Measurements from ENCODE around the gene ZNF580. TPM values are rescaled to one million over a fixed set of nuclear protein-coding genes. Genes with fewer than 3 reads are reported as not detected.

Gene ZNF580
- total and polyA plus RNA-seq, 10 of the 15 experiments (the other 5 are each of a cell fraction or from before 2014, with no cell fraction given): 2.3 to 31.8 (median 10.0) TPM

DNA sequence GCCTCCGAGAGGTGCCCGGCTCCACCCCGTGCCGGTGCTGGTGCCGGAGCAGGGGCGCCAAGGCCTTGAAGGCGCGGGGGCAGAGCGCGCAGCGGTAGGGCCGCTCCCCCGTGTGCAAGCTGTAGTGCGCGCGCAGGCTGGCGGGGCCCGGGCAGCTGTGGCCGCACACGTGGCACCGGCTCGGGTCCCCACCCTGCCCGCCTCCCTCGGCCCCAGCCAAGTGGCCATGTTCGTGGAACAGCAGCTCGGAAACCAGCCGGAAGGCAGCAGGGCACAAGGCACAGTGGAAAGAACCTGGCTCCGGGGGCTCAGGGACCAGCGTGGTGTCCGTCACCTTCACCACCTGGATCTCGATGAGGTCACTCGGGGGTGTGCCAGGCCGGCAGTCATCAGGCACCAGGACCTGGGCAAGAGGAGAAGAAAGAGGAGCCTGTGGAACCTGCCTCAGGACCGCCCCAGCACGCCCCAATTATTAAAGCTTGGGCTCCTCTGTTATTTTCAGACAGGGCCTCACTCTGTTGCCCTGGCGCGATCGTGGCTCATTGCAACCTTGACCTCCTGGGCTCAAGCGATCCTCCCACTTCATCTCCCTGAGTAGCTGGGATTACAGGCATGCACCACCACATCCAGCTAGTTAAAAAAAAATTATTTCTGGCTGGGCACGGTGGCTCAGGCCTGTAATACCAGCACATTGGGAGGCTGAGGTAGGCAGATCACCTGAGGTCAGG is 18.4 kb upstream of the ZNF580 start:
- no peak overlapping the region for H3K9ac ChIP-seq (ENCODE audit: control insufficient read depth, insufficient read depth, low read length)
- in situ Hi-C loops (cut with MboI): no loop called here
- POLR2A ChIA-PET: no interaction called here
- DNase-seq (ENCODE audit: low read depth, low spot score) (no peak), FAIRE-seq (no peak), ATAC-seq (no peak)
- no peak overlapping the region for H3K27ac ChIP-seq (ENCODE audit: control insufficient read depth, insufficient read depth)
- SMC1A ChIA-PET (ENCODE audit: uncharacterized antibody, unreplicated experiment): no interaction called here
- 97% methylated on average over 30 of the region's 40 CpGs for WGBS (ENCODE audit: insufficient coverage, insufficient replicate concordance, low lambda C conversion rate, missing lambda C conversion rate)
- no peaks in the 10 kb centered on the region for H3K27me3 ChIP-seq (replicated peaks in 1 of 2; ENCODE audit: control insufficient read depth in 2 of 2, insufficient read depth in 2 of 2, low read length in 1 of 2)
- peaks cover 9% of the 10 kb centered on the region; the same call in 1 of the 2 replicates for H3K4me1 ChIP-seq (ENCODE audit: control insufficient read depth, insufficient read depth, low read length)
- RAD21 ChIA-PET (ENCODE audit: unreplicated experiment): interaction anchor here (1.0 kb wide), 1 partner anchor 17 kb away, joined by 3 read pairs; the partner anchor contains the start of gene ZNF865
- H3K36me3 ChIP-seq (ENCODE audit: control insufficient read depth in 2 of 2, insufficient read depth in 2 of 2, low read length in 1 of 2): peaks cover 0 to 2% of the 10 kb centered on the region in 2 experiments; a peak in 2 of 4 replicates
- H3K79me2 ChIP-seq (ENCODE audit: control insufficient read depth, insufficient read depth, low read length): no peaks in the 10 kb centered on the region
- no peak overlapping the region for H3K4me2 ChIP-seq (ENCODE audit: control insufficient read depth, insufficient read depth)
- H2AFZ ChIP-seq (ENCODE audit: control insufficient read depth, low read depth, low read length): no peak overlapping the region
- BruUV-seq (replicated peaks): no TSS peak
- H4K20me1 ChIP-seq (ENCODE audit: control insufficient read depth, insufficient read depth): no peaks in the 10 kb centered on the region
- no peaks in the 10 kb centered on the region; the same call in 2 of the 3 replicates for H3K9me3 ChIP-seq (replicated peaks; ENCODE audit: control insufficient read depth, insufficient read depth, low read length)
- intact Hi-C loops (cut with micrococcal nuclease; ENCODE audit: unreplicated experiment): no loop called here
- H3K4me3 ChIP-seq: no peak overlapping the region
- TF ChIP-seq TAF1 (IDR thresholded peaks at IDR 0.05; ENCODE audit: borderline replicate concordance, low read depth, low read length) (no peak), MTA3 (IDR thresholded peaks at IDR 0.05; ENCODE audit: borderline replicate concordance, low read length) (no peak), CHD4 (IDR thresholded peaks at IDR 0.05) (no peak), SMARCA5 (IDR thresholded peaks at IDR 0.05) (no peak), LARP7 (IDR thresholded peaks at IDR 0.05) (no peak), TBL1XR1 (IDR thresholded peaks at IDR 0.05; ENCODE audit: low read depth, low read length) (no peak), RFX5 (IDR thresholded peaks at IDR 0.05; ENCODE audit: low read depth, low read length) (no peak), ASH2L (IDR thresholded peaks at IDR 0.05; ENCODE audit: borderline replicate concordance, low read depth) (no peak), RAD51 (IDR thresholded peaks at IDR 0.05) (no peak)
- TF ChIP-seq, protein P1, sequence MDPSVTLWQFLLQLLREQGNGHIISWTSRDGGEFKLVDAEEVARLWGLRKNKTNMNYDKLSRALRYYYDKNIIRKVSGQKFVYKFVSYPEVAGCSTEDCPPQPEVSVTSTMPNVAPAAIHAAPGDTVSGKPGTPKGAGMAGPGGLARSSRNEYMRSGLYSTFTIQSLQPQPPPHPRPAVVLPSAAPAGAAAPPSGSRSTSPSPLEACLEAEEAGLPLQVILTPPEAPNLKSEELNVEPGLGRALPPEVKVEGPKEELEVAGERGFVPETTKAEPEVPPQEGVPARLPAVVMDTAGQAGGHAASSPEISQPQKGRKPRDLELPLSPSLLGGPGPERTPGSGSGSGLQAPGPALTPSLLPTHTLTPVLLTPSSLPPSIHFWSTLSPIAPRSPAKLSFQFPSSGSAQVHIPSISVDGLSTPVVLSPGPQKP (IDR thresholded peaks at IDR 0.05; ENCODE audit: low read depth, low read length): no peak
- TF ChIP-seq, protein P2, sequence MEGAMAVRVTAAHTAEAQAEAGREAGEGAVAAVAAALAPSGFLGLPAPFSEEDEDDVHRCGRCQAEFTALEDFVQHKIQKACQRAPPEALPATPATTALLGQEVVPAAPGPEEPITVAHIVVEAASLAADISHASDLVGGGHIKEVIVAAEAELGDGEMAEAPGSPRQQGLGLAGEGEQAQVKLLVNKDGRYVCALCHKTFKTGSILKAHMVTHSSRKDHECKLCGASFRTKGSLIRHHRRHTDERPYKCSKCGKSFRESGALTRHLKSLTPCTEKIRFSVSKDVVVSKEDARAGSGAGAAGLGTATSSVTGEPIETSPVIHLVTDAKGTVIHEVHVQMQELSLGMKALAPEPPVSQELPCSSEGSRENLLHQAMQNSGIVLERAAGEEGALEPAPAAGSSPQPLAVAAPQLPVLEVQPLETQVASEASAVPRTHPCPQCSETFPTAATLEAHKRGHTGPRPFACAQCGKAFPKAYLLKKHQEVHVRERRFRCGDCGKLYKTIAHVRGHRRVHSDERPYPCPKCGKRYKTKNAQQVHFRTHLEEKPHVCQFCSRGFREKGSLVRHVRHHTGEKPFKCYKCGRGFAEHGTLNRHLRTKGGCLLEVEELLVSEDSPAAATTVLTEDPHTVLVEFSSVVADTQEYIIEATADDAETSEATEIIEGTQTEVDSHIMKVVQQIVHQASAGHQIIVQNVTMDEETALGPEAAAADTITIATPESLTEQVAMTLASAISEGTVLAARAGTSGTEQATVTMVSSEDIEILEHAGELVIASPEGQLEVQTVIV (IDR thresholded peaks at IDR 0.05; ENCODE audit: borderline replicate concordance, partially characterized antibody): no peak
- CTCF ChIA-PET: interaction anchor here (7.9 kb wide), 1 partner anchor 17 kb away, joined by 76 read pairs; the partner anchor contains the start of gene ZNF865
